Panc1 (cell line): ENCODE measurements around the gene ERP29. TPM values are rescaled to one million over a fixed set of nuclear protein-coding genes. Genes with fewer than 3 reads are reported as not detected.

Source experiments
- ATAC-seq: fragments of 200-7000 bp; cut with Tn5 transposase; 2 replicates; pipeline ENCODE4 v1.9.1; 2020; ENCODE audit warnings: mild to moderate bottlenecking, moderate library complexity
- BruUV-seq: library from RNA; stranded (reverse); fragments of 400-500 nt; replicated peaks from 2 replicates; lab custom pipeline; 2021; lab: Mats Ljungman, UMichigan
- CTCF ChIA-PET: fragments of 300-600 bp; sonication (Branson Sonifier 250); formaldehyde crosslinking; loops from one replicate; lab custom pipeline; 2022; ENCODE audit warnings: antibody characterized with exemption; lab: Charles Lee
- POLR2A ChIA-PET: fragments of 300-600 bp; sonication (Branson Sonifier 250); formaldehyde crosslinking; loops from one replicate; lab custom pipeline; 2022; ENCODE audit warnings: antibody characterized with exemption; lab: Charles Lee
- DNase-seq: peaks from one replicate; pipeline ENCODE4 v3.0.0-alpha.2; 2010; ENCODE audit warnings: low read depth, low spot score
- H3K27ac ChIP-seq: 2 replicates; pipeline ENCODE4 v1.5.1; 2011; ENCODE audit warnings: mild to moderate bottlenecking, low read length, inconsistent platforms
- H3K27me3 ChIP-seq: fragments of 200-500 bp; sonication (Bioruptor generic); 2 replicates; pipeline ENCODE4 v1.6.0; 2014; ENCODE audit warnings: low read length, inconsistent platforms; ENCODE audit not compliant: control insufficient read depth, insufficient read depth
- H3K36me3 ChIP-seq: fragments of 200-500 bp; sonication (Bioruptor generic); 2 replicates; pipeline ENCODE4 v1.5.1; 2014; ENCODE audit warnings: inconsistent platforms, mild to moderate bottlenecking, low read length, moderate library complexity; ENCODE audit not compliant: control insufficient read depth, insufficient read depth
- H3K4me1 ChIP-seq: 2 replicates; pipeline ENCODE4 v1.5.1; 2011; ENCODE audit warnings: inconsistent platforms, mild to moderate bottlenecking, low read length, moderate library complexity; ENCODE audit not compliant: control insufficient read depth, insufficient read depth
- H3K4me3 ChIP-seq, 2 experiments: 2 replicates each; pipeline ENCODE4 v1.5.1; 2011 to 2012; ENCODE audit warnings: low read depth in 2 of 2, low read length in 2 of 2, mild to moderate bottlenecking in 2 of 2, inconsistent platforms in 1 of 2, moderate library complexity in 1 of 2
- H3K9me3 ChIP-seq: fragments of 200-500 bp; sonication (Bioruptor generic); 2 replicates; pipeline ENCODE4 v1.5.1; 2014; ENCODE audit warnings: low read depth, mild to moderate bottlenecking, inconsistent platforms, low read length, moderate library complexity; ENCODE audit not compliant: control insufficient read depth, insufficient read depth
- CTCF ChIP-seq: fragments of 450-650 bp; IDR thresholded peaks from 2 replicates; pipeline ENCODE4 v1.5.1; 2017; ENCODE audit warnings: mild to moderate bottlenecking
- POLR2AphosphoS5 ChIP-seq: IDR thresholded peaks from 2 replicates; pipeline ENCODE4 v1.6.1; 2012; ENCODE audit warnings: mild to moderate bottlenecking, low read depth, low read length, moderate library complexity
- REST ChIP-seq, 2 experiments: IDR thresholded peaks; 2 replicates each; pipeline ENCODE4 v1.6.1; 2011 to 2012; ENCODE audit warnings: low read depth in 2 of 2, control low read depth in 1 of 2, low read length in 1 of 2, mild to moderate bottlenecking in 1 of 2, moderate library complexity in 1 of 2; ENCODE audit not compliant: insufficient read depth in 1 of 2
- SIN3A ChIP-seq: IDR thresholded peaks from 2 replicates; pipeline ENCODE4 v1.6.1; 2012; ENCODE audit warnings: low read depth, mild to moderate bottlenecking, low read length, moderate library complexity, borderline replicate concordance; ENCODE audit not compliant: insufficient read depth
- TCF7L2 ChIP-seq: IDR thresholded peaks from 2 replicates; pipeline ENCODE4 v1.6.1; 2011; ENCODE audit warnings: mild to moderate bottlenecking, low read depth, low read length, inconsistent platforms
- in situ Hi-C: cut with HindIII; loops from 2 replicates; pipeline ENCODE4 v1.10.0; 2016; ENCODE audit warnings: low sequenced_read_pairs, low pct_unique_long_range_greater_than_20kb
- intact Hi-C: fragments of 100-400 bp; cut with micrococcal nuclease; formaldehyde crosslinking; loops from one replicate; pipeline ENCODE4 v1.10.0; 2022; ENCODE audit not compliant: unreplicated experiment
- total RNA-seq: library from RNA; stranded (reverse); gene quantifications from one replicate; pipeline ENCODE4 v1.2.1, GENCODE V29; 2021; ENCODE audit not compliant: unreplicated experiment

Gene ERP29
- total RNA-seq, 1 experiment from 2014 or later, result 69.7 TPM

DNA sequence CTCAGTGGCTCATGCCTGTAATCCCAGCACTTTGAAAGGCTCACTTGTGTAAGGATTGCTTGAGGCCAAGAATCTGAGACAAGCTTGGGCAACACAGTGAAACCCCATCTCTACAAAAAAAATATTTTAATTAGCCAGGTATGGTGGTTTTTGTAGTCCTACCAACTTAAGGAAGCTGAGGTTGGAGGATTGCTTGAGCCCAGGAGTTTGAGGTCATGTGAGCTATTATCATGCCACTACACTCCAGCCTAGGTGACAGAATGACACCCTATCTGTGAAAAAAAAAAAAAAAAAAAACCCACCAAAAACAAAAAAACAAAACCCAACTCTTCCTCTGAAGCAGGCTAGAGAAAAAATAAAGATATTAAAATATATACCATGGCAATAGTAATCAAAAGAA, 41.4 kb upstream of the ERP29 start:
- H3K4me1 ChIP-seq, result no peaks in the 10 kb centered on the region
- no TSS peak for BruUV-seq
- H3K4me3 ChIP-seq, result no peak overlapping the region
- ATAC-seq (no peak), DNase-seq (no peak)
- CTCF ChIA-PET, result no interaction called here
- H3K36me3 ChIP-seq, result no peaks in the 10 kb centered on the region
- H3K9me3 ChIP-seq, result peaks cover 3% of the 10 kb centered on the region; the same call in 1 of the 2 replicates
- in situ Hi-C loops, result no loop called here
- POLR2A ChIA-PET, result no interaction called here
- TF ChIP-seq SIN3A (no peak), POLR2AphosphoS5 (no peak), TCF7L2 (no peak), REST (IDR thresholded peaks at IDR 0.05; ENCODE audit: insufficient read depth in 1 of 2, low read depth in 2 of 2, low read length in 1 of 2) (no peak), CTCF (no peak)
- no peaks in the 10 kb centered on the region for H3K27me3 ChIP-seq
- intact Hi-C loops, result no loop called here
- no peak overlapping the region for H3K27ac ChIP-seq

- Histone ChIP-seq H3K27me3 (no peaks in the 10 kb centered on the region), H3K36me3 (no peaks in the 10 kb centered on the region), H3K4me1 (no peaks in the 10 kb centered on the region), H3K4me3 (no peak overlapping the region), H3K9me3 (peaks cover 3% of the 10 kb centered on the region; the same call in 1 of the 2 replicates), H3K27ac (no peak overlapping the region)
- in situ Hi-C loops (no loop called here), intact Hi-C loops (no loop called here)
- DNase-seq (no peak), ATAC-seq (no peak)
- TF ChIP-seq SIN3A (no peak), TCF7L2 (no peak)
- ChIA-PET POLR2A (no interaction called here), CTCF (no interaction called here)
- BruUV-seq, result no TSS peak
These were observed 37.9 kb upstream of the ERP29 start for GRCh38 chr12:111975161-111975931.

- DNase-seq, result no peak
- Histone ChIP-seq H3K36me3 (no peaks in the 10 kb centered on the region), H3K9me3 (no peaks in the 10 kb centered on the region; the same call in 1 of the 2 replicates), H3K4me1 (no peaks in the 10 kb centered on the region), H3K27me3 (no peaks in the 10 kb centered on the region), H3K4me3 (no peak overlapping the region), H3K27ac (no peak overlapping the region)
- POLR2A ChIA-PET, result no interaction called here
- in situ Hi-C loops (no loop called here), intact Hi-C loops (no loop called here)
- no peak for ATAC-seq
- CTCF ChIA-PET, result no interaction called here
- TF ChIP-seq REST (IDR thresholded peaks at IDR 0.05; ENCODE audit: insufficient read depth in 1 of 2, low read depth in 2 of 2, low read length in 1 of 2), result no peak
- no peak for TF ChIP-seq TCF7L2
- TF ChIP-seq CTCF, result no peak
- TF ChIP-seq POLR2AphosphoS5, result no peak
- TF ChIP-seq SIN3A, result no peak
- BruUV-seq, result no TSS peak
These were observed 36.9 kb upstream of the ERP29 start for GRCh38 chr12:111976291-111976690.
